ENCODE measurements around the gene ACVR1C. TPM values are rescaled to one million over a fixed set of nuclear protein-coding genes. Genes with fewer than 3 reads are reported as not detected.
"Not testable (repeated sequence)": the region's sequence is repeated elsewhere in the genome, so short reads cannot be mapped to it uniquely, and the experiment has no call there.

The ACVR1C gene
- total RNA-seq, 8 experiments from 2014 or later = 0.08 to 0.93 (median 0.17) TPM

- Histone ChIP-seq H3K4me1 (replicated peaks in 1 of 2) (no peaks in the 10 kb centered on the region), H3K27ac (no peak overlapping the region), H3K4me3 (no peak overlapping the region)
- in situ Hi-C loops (cut with MboI; ENCODE audit: low pct_unique_long_range_greater_than_20kb in 2 of 9, low sequenced_read_pairs in 9 of 9, unreplicated experiment in 9 of 9) = no loop called here
- 52 to 100% (median 96%) methylated on average over 1 to 4 of the region's 4 CpGs; no CpG with 5 or more reads in 2 of the 10 experiments for WGBS, 10 experiments
- no peak for ATAC-seq (replicated peaks in 6 of 8)
Measured at GRCh38 chr2:157611110-157611509, 17.6 kb downstream of the ACVR1C start.

DNA sequence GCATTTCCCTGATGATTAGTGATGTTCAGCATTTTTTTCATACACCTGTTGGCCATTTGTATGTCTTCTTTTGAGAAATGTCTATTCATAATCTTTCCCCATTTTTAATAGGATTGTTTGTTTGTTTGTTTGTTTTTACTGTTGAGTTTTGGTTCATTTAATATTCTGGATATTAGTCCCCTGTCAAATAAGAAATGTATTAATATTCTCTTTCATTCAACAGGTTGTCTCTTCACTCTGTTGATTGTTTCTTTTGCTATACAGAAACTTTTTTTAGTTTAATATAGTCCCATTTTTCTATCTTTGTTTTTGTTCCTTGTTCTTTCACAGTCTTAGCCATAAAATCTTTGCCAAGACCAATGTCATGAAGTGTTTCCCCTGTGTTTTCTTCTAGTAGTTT, 22.1 kb downstream of the ACVR1C start:
- H3K27ac ChIP-seq = no peak overlapping the region
- in situ Hi-C loops (cut with MboI; ENCODE audit: low pct_unique_long_range_greater_than_20kb in 2 of 9, low sequenced_read_pairs in 9 of 9, unreplicated experiment in 9 of 9) = no loop called here
- H3K4me1 ChIP-seq (replicated peaks in 1 of 2) = no peaks in the 10 kb centered on the region
- no peak for ATAC-seq (replicated peaks in 6 of 8)
- no peak overlapping the region for H3K4me3 ChIP-seq

DNA sequence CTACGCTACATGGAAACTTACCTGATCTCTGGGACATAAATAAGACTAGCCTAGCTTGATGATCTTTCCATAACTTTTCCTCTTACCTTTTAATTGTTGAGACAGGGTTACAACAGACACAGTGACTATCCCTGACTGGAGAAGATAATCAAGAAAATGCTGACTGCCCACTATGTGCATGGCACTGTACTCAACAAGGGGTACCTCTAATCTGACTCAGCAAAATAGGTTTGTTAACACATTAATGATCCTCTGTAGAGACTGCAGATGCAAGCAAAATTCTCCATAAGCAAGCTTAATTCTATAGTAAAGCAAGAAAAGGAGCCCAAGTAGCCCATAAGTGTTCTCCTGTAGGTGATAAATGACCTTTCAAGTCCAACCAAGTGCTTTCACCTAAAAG, 25.5 kb downstream of the ACVR1C start:
- Histone ChIP-seq H3K4me1 (replicated peaks in 1 of 2) (no peaks in the 10 kb centered on the region), H3K4me3 (no peak overlapping the region), H3K27ac (no peak overlapping the region)
- 78 to 100% (median 100%) methylated on average over 1 of the region's 1 CpG; no CpG with 5 or more reads in 7 of the 10 experiments for WGBS, 10 experiments
- in situ Hi-C loops (cut with MboI; ENCODE audit: low pct_unique_long_range_greater_than_20kb in 2 of 9, low sequenced_read_pairs in 9 of 9, unreplicated experiment in 9 of 9) = no loop called here
- no peak for ATAC-seq (replicated peaks in 6 of 8)

GRCh38 chr2:157601807-157602206, 26.9 kb downstream of the ACVR1C start:
- ATAC-seq (replicated peaks in 6 of 8) = no peak
- in situ Hi-C loops (cut with MboI; ENCODE audit: low pct_unique_long_range_greater_than_20kb in 2 of 9, low sequenced_read_pairs in 9 of 9, unreplicated experiment in 9 of 9) = no loop called here
- WGBS, 10 experiments = 17 to 87% (median 59%) methylated on average over 2 to 4 of the region's 4 CpGs
- Histone ChIP-seq H3K4me1 (replicated peaks in 1 of 2) (no peaks in the 10 kb centered on the region), H3K4me3 (no peak overlapping the region), H3K27ac (no peak overlapping the region)

GRCh38 chr2:157596992-157597681, 31.5 kb downstream of the ACVR1C start:
- peak in 3 of 8 experiments; percentile 57 to 78 (median 78) for ATAC-seq (replicated peaks in 6 of 8)
- in situ Hi-C loops (cut with MboI; ENCODE audit: low pct_unique_long_range_greater_than_20kb in 2 of 9, low sequenced_read_pairs in 9 of 9, unreplicated experiment in 9 of 9) = loop anchor here in 1 of 9 experiments (25.0 kb wide), 1 partner anchor 285 kb away; no protein-coding TSS in a partner anchor
- Histone ChIP-seq H3K4me3 (no peak overlapping the region), H3K4me1 (replicated peaks in 1 of 2) (no peaks in the 10 kb centered on the region), H3K27ac (no peak overlapping the region)
- 3 to 60% (median 26%) methylated on average over 5 to 21 of the region's 45 CpGs; no CpG with 5 or more reads in 4 of the 10 experiments for WGBS, 10 experiments

GRCh38 chr2:157593411-157593810, 35.3 kb downstream of the ACVR1C start:
- Histone ChIP-seq H3K4me1 (replicated peaks in 1 of 2) (no peaks in the 10 kb centered on the region), H3K4me3 (no peak overlapping the region), H3K27ac (no peak overlapping the region)
- ATAC-seq (replicated peaks in 6 of 8) = peak in 2 of 8 experiments; percentile 16 to 27
- WGBS, 10 experiments = 0 to 90% (median 57%) methylated on average over 1 of the region's 1 CpG; no CpG with 5 or more reads in 2 of the 10 experiments
- in situ Hi-C loops (cut with MboI; ENCODE audit: low pct_unique_long_range_greater_than_20kb in 2 of 9, low sequenced_read_pairs in 9 of 9, unreplicated experiment in 9 of 9) = loop anchor here in 1 of 9 experiments (25.0 kb wide), 1 partner anchor 281 kb away; no protein-coding TSS in a partner anchor

GRCh38 chr2:157592948-157593347, 35.7 kb downstream of the ACVR1C start:
- in situ Hi-C loops (cut with MboI; ENCODE audit: low pct_unique_long_range_greater_than_20kb in 2 of 9, low sequenced_read_pairs in 9 of 9, unreplicated experiment in 9 of 9) = loop anchor here in 1 of 9 experiments (25.0 kb wide), 1 partner anchor 281 kb away; no protein-coding TSS in a partner anchor
- ATAC-seq (replicated peaks in 6 of 8) = peak in 4 of 8 experiments; percentile 26 to 96 (median 94)
- H3K27ac ChIP-seq = no peak overlapping the region
- no peaks in the 10 kb centered on the region for H3K4me1 ChIP-seq (replicated peaks in 1 of 2)
- no peak overlapping the region for H3K4me3 ChIP-seq
- WGBS, 10 experiments = 0 to 100% (median 20%) methylated on average over 1 to 2 of the region's 2 CpGs

- 39 to 90% (median 64%) methylated on average over 2 to 3 of the region's 3 CpGs for WGBS, 10 experiments
- in situ Hi-C loops (cut with MboI; ENCODE audit: low pct_unique_long_range_greater_than_20kb in 2 of 9, low sequenced_read_pairs in 9 of 9, unreplicated experiment in 9 of 9) = loop anchor here in 1 of 9 experiments (25.0 kb wide), 1 partner anchor 280 kb away; no protein-coding TSS in a partner anchor
- peaks cover 0 to 5% of the 10 kb centered on the region in 2 donors for H3K4me1 ChIP-seq (replicated peaks in 1 of 2)
- no peak for ATAC-seq (replicated peaks in 6 of 8)
- H3K4me3 ChIP-seq = no peak overlapping the region
- no peak overlapping the region for H3K27ac ChIP-seq
Measured at GRCh38 chr2:157592374-157592773, 36.3 kb downstream of the ACVR1C start.

DNA sequence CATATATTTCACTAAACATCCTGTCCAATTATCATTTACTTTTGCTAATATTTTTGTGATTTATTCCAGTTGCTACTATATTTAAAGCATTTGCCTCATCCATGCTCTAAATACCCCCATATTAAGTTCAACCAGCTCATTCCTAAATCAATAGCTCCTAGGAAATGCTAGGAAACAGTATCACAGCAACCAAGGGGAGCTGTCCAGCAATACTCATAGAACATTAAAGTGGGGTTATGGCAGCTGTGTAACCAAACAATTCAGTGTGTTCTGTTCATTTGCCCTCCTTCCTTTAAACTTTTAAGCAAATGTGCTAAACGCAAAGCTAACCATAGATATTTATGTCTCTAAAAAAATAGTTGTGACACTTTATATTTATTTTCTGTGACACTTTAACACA, 41.1 kb downstream of the ACVR1C start:
- 10 to 100% (median 72%) methylated on average over 1 of the region's 1 CpG; no CpG with 5 or more reads in 3 of the 10 experiments for WGBS, 10 experiments
- Histone ChIP-seq H3K4me1 (replicated peaks in 1 of 2) (peaks cover 0 to 8% of the 10 kb centered on the region in 2 donors), H3K4me3 (no peak overlapping the region), H3K27ac (no peak overlapping the region)
- in situ Hi-C loops (cut with MboI; ENCODE audit: low pct_unique_long_range_greater_than_20kb in 2 of 9, low sequenced_read_pairs in 9 of 9, unreplicated experiment in 9 of 9) = loop anchor here in 1 of 9 experiments (25.0 kb wide), 1 partner anchor 275 kb away; no protein-coding TSS in a partner anchor
- ATAC-seq (replicated peaks in 6 of 8) = peak in 3 of 8 experiments; percentile 50 to 98 (median 57)

- in situ Hi-C loops (cut with MboI; ENCODE audit: low pct_unique_long_range_greater_than_20kb in 2 of 9, low sequenced_read_pairs in 9 of 9, unreplicated experiment in 9 of 9) = no loop called here
- no peak overlapping the region for H3K27ac ChIP-seq
- no peak overlapping the region for H3K4me3 ChIP-seq
- no peaks in the 10 kb centered on the region for H3K4me1 ChIP-seq (replicated peaks in 1 of 2)
- no peak for ATAC-seq (replicated peaks in 6 of 8)
Measured at GRCh38 chr2:157574165-157574564, 54.5 kb downstream of the ACVR1C start.

- Histone ChIP-seq H3K27ac (no peak overlapping the region), H3K4me1 (replicated peaks in 1 of 2) (no peaks in the 10 kb centered on the region), H3K4me3 (no peak overlapping the region)
- 0 to 80% (median 60%) methylated on average over 1 to 2 of the region's 2 CpGs; no CpG with 5 or more reads in 3 of the 10 experiments for WGBS, 10 experiments
- in situ Hi-C loops (cut with MboI; ENCODE audit: low pct_unique_long_range_greater_than_20kb in 2 of 9, low sequenced_read_pairs in 9 of 9, unreplicated experiment in 9 of 9) = no loop called here
- ATAC-seq (replicated peaks in 6 of 8) = peak in 2 of 8 experiments; percentile 22 to 23
Measured at GRCh38 chr2:157572725-157573124, 55.9 kb downstream of the ACVR1C start.

GRCh38 chr2:157566623-157567022, 62.0 kb downstream of the ACVR1C start:
- in situ Hi-C loops (cut with MboI; ENCODE audit: low pct_unique_long_range_greater_than_20kb in 2 of 9, low sequenced_read_pairs in 9 of 9, unreplicated experiment in 9 of 9); H3K27ac ChIP-seq; ATAC-seq (replicated peaks in 6 of 8); H3K4me1 ChIP-seq (replicated peaks in 1 of 2); H3K4me3 ChIP-seq: not testable (repeated sequence)
- no CpG with 5 or more reads among the region's 15 CpGs for WGBS, 10 experiments

DNA sequence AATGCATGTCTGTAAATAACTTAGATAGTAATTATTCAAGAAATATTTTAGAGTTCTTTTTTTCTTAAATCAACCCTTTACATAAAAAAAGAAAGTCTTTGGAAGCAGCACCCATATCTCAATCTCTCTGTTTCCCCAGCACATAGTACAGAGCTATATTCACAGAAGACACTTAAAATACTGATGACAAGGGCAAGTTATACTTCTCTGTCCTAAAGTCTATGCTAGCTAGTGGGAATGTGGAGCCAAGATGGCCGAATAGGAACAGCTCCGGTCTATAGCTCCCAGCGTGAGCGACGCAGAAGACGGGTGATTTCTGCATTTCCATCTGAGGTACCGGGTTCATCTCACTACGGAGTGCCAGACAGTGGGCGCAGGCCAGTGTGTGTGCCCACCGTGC, 62.6 kb downstream of the ACVR1C start:
- in situ Hi-C loops (cut with MboI; ENCODE audit: low pct_unique_long_range_greater_than_20kb in 2 of 9, low sequenced_read_pairs in 9 of 9, unreplicated experiment in 9 of 9); H3K4me3 ChIP-seq; H3K4me1 ChIP-seq (replicated peaks in 1 of 2); ATAC-seq (replicated peaks in 6 of 8); H3K27ac ChIP-seq: not testable (repeated sequence)
- WGBS, 10 experiments = 91 to 100% methylated on average over 1 to 5 of the region's 10 CpGs; no CpG with 5 or more reads in 8 of the 10 experiments

GRCh38 chr2:157565550-157565949, 63.1 kb downstream of the ACVR1C start:
- WGBS, 10 experiments = 40 to 100% (median 87%) methylated on average over 2 to 5 of the region's 5 CpGs

More at GRCh38 chr2:157565550-157565949, 63.1 kb downstream of the ACVR1C start:
- Histone ChIP-seq H3K4me1 (replicated peaks in 1 of 2) (no peaks in the 10 kb centered on the region), H3K27ac (no peak overlapping the region), H3K4me3 (no peak overlapping the region)
- ATAC-seq (replicated peaks in 6 of 8) = no peak
- in situ Hi-C loops (cut with MboI; ENCODE audit: low pct_unique_long_range_greater_than_20kb in 2 of 9, low sequenced_read_pairs in 9 of 9, unreplicated experiment in 9 of 9) = no loop called here

Measured in motor neuron (in vitro differentiated cells).